SJCRH30 (cell line): ENCODE measurements around the gene MRPL21. TPM values are rescaled to one million over a fixed set of nuclear protein-coding genes. Genes with fewer than 3 reads are reported as not detected.

Experiments
- DNase-seq, 2 experiments: peaks; one replicate each; pipeline ENCODE4 v3.0.0-alpha.2; 2015 to 2020
- H3K27ac ChIP-seq: fragments of 250-450 bp; sonication (Bioruptor Pico); 2 replicates; pipeline ENCODE4 v1.5.1; 2020; ENCODE audit warnings: mild to moderate bottlenecking, moderate library complexity
- H3K27me3 ChIP-seq: fragments of 250-450 bp; sonication (Bioruptor Pico); 2 replicates; pipeline ENCODE4 v1.5.1; 2020; ENCODE audit warnings: mild to moderate bottlenecking, moderate library complexity
- H3K36me3 ChIP-seq: fragments of 250-450 bp; sonication (Bioruptor Pico); 2 replicates; pipeline ENCODE4 v1.5.1; 2020; ENCODE audit warnings: mild to moderate bottlenecking, moderate library complexity
- H3K4me1 ChIP-seq: fragments of 250-450 bp; sonication (Bioruptor Pico); 2 replicates; pipeline ENCODE4 v1.5.1; 2020; ENCODE audit warnings: mild to moderate bottlenecking, moderate library complexity
- H3K4me3 ChIP-seq: fragments of 250-450 bp; sonication (Bioruptor Pico); 2 replicates; pipeline ENCODE4 v1.5.1; 2020; ENCODE audit warnings: mild to moderate bottlenecking, moderate library complexity
- H3K9me3 ChIP-seq: fragments of 250-450 bp; sonication (Bioruptor Pico); replicated peaks from 2 replicates; pipeline ENCODE4 v1.5.1; 2020; ENCODE audit warnings: mild to moderate bottlenecking, moderate library complexity
- total RNA-seq: library from RNA; depleted of rRNA; stranded (reverse); fragments of >200 nt; shearing (Covaris generic); gene quantifications from 2 replicates; pipeline ENCODE4 v1.2.3, GENCODE V29; 2014; rRNA removed

Gene MRPL21
- 37.6 and 39.0 TPM in 2 replicates for total RNA-seq

GRCh38 chr11:68903288-68904247 is at the start of gene MRPL21, which contains the start of gene IGHMBP2:
Gene MRPL21 (minus strand): TSS chr11:68903832. CDS start chr11:68903810, 22 bp downstream.
Gene IGHMBP2 (plus strand): TSS chr11:68903891. CDS start chr11:68903953, 62 bp downstream.
- 0 out of 2 replicates have a peak, but pooled peaks cover 6% of the 10 kb centered on the region for H3K4me1 ChIP-seq
- H3K4me3 ChIP-seq: peak within 1 kb of the TSS; percentile 99
- peaks cover 4% of the 10 kb centered on the region; the same call in 1 of the 2 replicates for H3K36me3 ChIP-seq
- peak within 1 kb of the TSS; percentile 73 for H3K27ac ChIP-seq
- peak; percentile 72 to 80 for DNase-seq
- no peaks in the 10 kb centered on the region; the same call in 1 of the 2 replicates for H3K9me3 ChIP-seq
- no peaks in the 10 kb centered on the region for H3K27me3 ChIP-seq

- H3K9me3 ChIP-seq: no peaks in the 10 kb centered on the region
- H3K36me3 ChIP-seq: no peaks in the 10 kb centered on the region
- H3K4me1 ChIP-seq: no peaks in the 10 kb centered on the region
- no peak for DNase-seq
- H3K27ac ChIP-seq: no peak overlapping the region
- H3K4me3 ChIP-seq: no peak overlapping the region
- H3K27me3 ChIP-seq: no peaks in the 10 kb centered on the region
Measured at GRCh38 chr11:68950762-68951161, 47.1 kb upstream of the MRPL21 start.

GRCh38 chr11:68950270-68950669 is 46.6 kb upstream of the MRPL21 start:
- Histone ChIP-seq H3K27ac (no peak overlapping the region), H3K9me3 (no peaks in the 10 kb centered on the region), H3K4me1 (no peaks in the 10 kb centered on the region), H3K4me3 (no peak overlapping the region), H3K27me3 (no peaks in the 10 kb centered on the region), H3K36me3 (no peaks in the 10 kb centered on the region)
- peak in 1 of 2 experiments; percentile 25 for DNase-seq

GRCh38 chr11:68948935-68949334 is 45.3 kb upstream of the MRPL21 start:
- no peaks in the 10 kb centered on the region for H3K27me3 ChIP-seq
- no peaks in the 10 kb centered on the region for H3K36me3 ChIP-seq
- H3K4me1 ChIP-seq: no peaks in the 10 kb centered on the region
- H3K27ac ChIP-seq: no peak overlapping the region
- no peak for DNase-seq
- H3K4me3 ChIP-seq: no peak overlapping the region
- H3K9me3 ChIP-seq: no peaks in the 10 kb centered on the region

GRCh38 chr11:68948496-68948895 is 44.9 kb upstream of the MRPL21 start:
- no peak for DNase-seq
- no peaks in the 10 kb centered on the region for H3K4me1 ChIP-seq
- no peaks in the 10 kb centered on the region for H3K27me3 ChIP-seq
- H3K9me3 ChIP-seq: no peaks in the 10 kb centered on the region
- no peak overlapping the region for H3K4me3 ChIP-seq
- no peak overlapping the region for H3K27ac ChIP-seq
- H3K36me3 ChIP-seq: no peaks in the 10 kb centered on the region

- Histone ChIP-seq H3K36me3 (no peaks in the 10 kb centered on the region), H3K4me3 (no peak overlapping the region), H3K9me3 (no peaks in the 10 kb centered on the region), H3K27me3 (no peaks in the 10 kb centered on the region), H3K4me1 (no peaks in the 10 kb centered on the region), H3K27ac (no peak overlapping the region)
- no peak for DNase-seq
Measured at GRCh38 chr11:68947151-68947550, 43.5 kb upstream of the MRPL21 start.

- no peaks in the 10 kb centered on the region for H3K9me3 ChIP-seq
- no peaks in the 10 kb centered on the region for H3K36me3 ChIP-seq
- H3K4me1 ChIP-seq: no peaks in the 10 kb centered on the region
- H3K27me3 ChIP-seq: no peaks in the 10 kb centered on the region
- no peak overlapping the region for H3K27ac ChIP-seq
- no peak for DNase-seq
- H3K4me3 ChIP-seq: no peak overlapping the region
Measured at GRCh38 chr11:68946416-68947090, 42.9 kb upstream of the MRPL21 start.

GRCh38 chr11:68942751-68943271 is 39.2 kb upstream of the MRPL21 start:
- Histone ChIP-seq H3K4me1 (no peaks in the 10 kb centered on the region), H3K36me3 (peaks cover 8% of the 10 kb centered on the region; the same call in 1 of the 2 replicates), H3K9me3 (no peaks in the 10 kb centered on the region), H3K4me3 (no peak overlapping the region), H3K27me3 (no peaks in the 10 kb centered on the region), H3K27ac (no peak overlapping the region)
- DNase-seq: no peak

- Histone ChIP-seq H3K27ac (no peak overlapping the region), H3K27me3 (no peaks in the 10 kb centered on the region), H3K4me1 (no peaks in the 10 kb centered on the region), H3K36me3 (peaks cover 8% of the 10 kb centered on the region; the same call in 1 of the 2 replicates), H3K4me3 (no peak overlapping the region), H3K9me3 (no peaks in the 10 kb centered on the region)
- DNase-seq: no peak
Measured at GRCh38 chr11:68942095-68942620, 38.5 kb upstream of the MRPL21 start.

GRCh38 chr11:68941324-68942094 is 37.9 kb upstream of the MRPL21 start:
- DNase-seq: no peak
- Histone ChIP-seq H3K27ac (no peak overlapping the region), H3K4me3 (no peak overlapping the region), H3K27me3 (no peaks in the 10 kb centered on the region), H3K9me3 (no peaks in the 10 kb centered on the region), H3K36me3 (peaks cover 8% of the 10 kb centered on the region), H3K4me1 (no peaks in the 10 kb centered on the region)

GRCh38 chr11:68940651-68941323 is 37.2 kb upstream of the MRPL21 start:
- Histone ChIP-seq H3K9me3 (no peaks in the 10 kb centered on the region), H3K36me3 (peaks cover 11% of the 10 kb centered on the region), H3K4me1 (no peaks in the 10 kb centered on the region), H3K27ac (no peak overlapping the region), H3K4me3 (no peak overlapping the region), H3K27me3 (no peaks in the 10 kb centered on the region)
- DNase-seq: no peak

GRCh38 chr11:68939583-68940555 is 36.2 kb upstream of the MRPL21 start:
- Histone ChIP-seq H3K27me3 (no peaks in the 10 kb centered on the region), H3K36me3 (peaks cover 13% of the 10 kb centered on the region), H3K27ac (no peak overlapping the region), H3K4me1 (no peaks in the 10 kb centered on the region), H3K4me3 (no peak overlapping the region), H3K9me3 (no peaks in the 10 kb centered on the region)
- DNase-seq: no peak
